Liver (tissue), 9 donors: ENCODE data around the gene GLB1L2. TPM values are rescaled to one million over a fixed set of nuclear protein-coding genes. Genes with fewer than 3 reads are reported as not detected.
"Not testable (repeated sequence)": the region's sequence is repeated elsewhere in the genome, so short reads cannot be mapped to it uniquely, and the experiment has no call there.

Experiments used
- DNase-seq: peaks from one replicate; pipeline ENCODE4 v3.0.0-alpha.2; 2017; ENCODE audit warnings: low spot score
- H3K27ac ChIP-seq, 2 donors: one replicate each; pipeline ENCODE4 v1.7.0; 2013; ENCODE audit warnings: inconsistent platforms in 2 of 2, low read length in 2 of 2, control low read depth in 1 of 2, low read depth in 1 of 2, mild to moderate bottlenecking in 1 of 2
- H3K27me3 ChIP-seq, 4 donors: one replicate each; pipeline versions ENCODE4 v1.6.1 to v1.7.0; 2013; ENCODE audit warnings: low read length in 3 of 4, inconsistent platforms in 1 of 4, mild to moderate bottlenecking in 1 of 4, moderate library complexity in 1 of 4; ENCODE audit not compliant: control insufficient read depth in 4 of 4, insufficient read depth in 4 of 4
- H3K36me3 ChIP-seq, 4 donors: one replicate each; pipeline versions ENCODE4 v1.6.1 to v1.7.0; 2013; ENCODE audit warnings: low read length in 3 of 4, mild to moderate bottlenecking in 3 of 4, low read depth in 1 of 4, moderate library complexity in 1 of 4; ENCODE audit not compliant: control insufficient read depth in 4 of 4, insufficient read depth in 3 of 4
- H3K4me1 ChIP-seq, 4 donors: one replicate each; pipeline versions ENCODE4 v1.6.1 to v1.7.0; 2013; ENCODE audit warnings: low read length in 3 of 4, mild to moderate bottlenecking in 3 of 4, moderate library complexity in 1 of 4; ENCODE audit not compliant: control insufficient read depth in 4 of 4, insufficient read depth in 4 of 4
- H3K4me3 ChIP-seq, 3 donors: one replicate each; pipeline versions ENCODE4 v1.6.1 to v1.7.0; 2013; ENCODE audit warnings: low read length in 3 of 3, control low read depth in 1 of 3, low read depth in 1 of 3, mild to moderate bottlenecking in 1 of 3
- H3K9ac ChIP-seq, 2 donors: one replicate each; pipeline ENCODE4 v1.7.0; 2013; ENCODE audit warnings: low read length in 2 of 2, mild to moderate bottlenecking in 2 of 2, moderate library complexity in 2 of 2, control low read depth in 1 of 2, low read depth in 1 of 2
- H3K9me3 ChIP-seq, 4 donors: one replicate each; pipeline versions ENCODE4 v1.6.1 to v1.7.0; 2013; ENCODE audit warnings: low read length in 3 of 4; ENCODE audit not compliant: control insufficient read depth in 4 of 4
- CTCF ChIP-seq: fragments of 150-350 bp; IDR thresholded peaks from 2 replicates; pipeline ENCODE4 v1.5.1; 2017; ENCODE audit warnings: improper control_type of control experiment, low read depth, low read length; ENCODE audit not compliant: missing input control
- EGR1 ChIP-seq, 2 donors: IDR thresholded peaks; 2 replicates each; pipeline ENCODE4 v1.6.1; 2016 to 2018; ENCODE audit warnings: antibody characterized with exemption in 2 of 2, low read depth in 2 of 2
- FOXA2 ChIP-seq: IDR thresholded peaks from 2 replicates; pipeline ENCODE4 v1.6.1; 2016; ENCODE audit warnings: antibody characterized with exemption
- GABPA ChIP-seq, 2 donors: IDR thresholded peaks in 1 of 2; conservative IDR thresholded peaks in 1 of 2; 2 replicates each; pipeline ENCODE4 v1.6.1; 2016; ENCODE audit warnings: antibody characterized with exemption in 2 of 2, mild to moderate bottlenecking in 1 of 2, moderate library complexity in 1 of 2
- HNF4A ChIP-seq, 2 donors: conservative IDR thresholded peaks; 2 replicates each; pipeline ENCODE4 v1.6.1; 2016; ENCODE audit warnings: antibody characterized with exemption in 2 of 2, mild to moderate bottlenecking in 2 of 2
- HNF4G ChIP-seq: IDR thresholded peaks from 2 replicates; pipeline ENCODE4 v1.6.1; 2016; ENCODE audit warnings: antibody characterized with exemption
- JUND ChIP-seq, 2 donors: IDR thresholded peaks; 2 replicates each; pipeline ENCODE4 v1.6.1; 2016; ENCODE audit warnings: antibody characterized with exemption in 2 of 2
- MAX ChIP-seq: IDR thresholded peaks from 2 replicates; pipeline ENCODE4 v1.6.1; 2016; ENCODE audit warnings: antibody characterized with exemption
- NR2F2 ChIP-seq: IDR thresholded peaks from 2 replicates; pipeline ENCODE4 v1.6.1; 2016; ENCODE audit warnings: antibody characterized with exemption
- RAD21 ChIP-seq, 2 donors: IDR thresholded peaks; 2 replicates each; pipeline ENCODE4 v1.6.1; 2016; ENCODE audit warnings: antibody characterized with exemption in 2 of 2, mild to moderate bottlenecking in 2 of 2
- REST ChIP-seq: IDR thresholded peaks from 2 replicates; pipeline ENCODE4 v1.6.1; 2016; ENCODE audit warnings: antibody characterized with exemption, mild to moderate bottlenecking
- RXRA ChIP-seq, 2 donors: IDR thresholded peaks; 2 replicates each; pipeline ENCODE4 v1.6.1; 2017 to 2018; ENCODE audit warnings: antibody characterized with exemption in 2 of 2, mild to moderate bottlenecking in 1 of 2
- SP1 ChIP-seq: IDR thresholded peaks from 2 replicates; pipeline ENCODE4 v1.6.1; 2018; ENCODE audit warnings: antibody characterized with exemption, mild to moderate bottlenecking
- TAF1 ChIP-seq: conservative IDR thresholded peaks from 2 replicates; pipeline ENCODE4 v1.6.1; 2016; ENCODE audit warnings: antibody characterized with exemption, mild to moderate bottlenecking
- ZBTB33 ChIP-seq: IDR thresholded peaks from 2 replicates; pipeline ENCODE4 v1.6.1; 2016; ENCODE audit warnings: antibody characterized with exemption
- WGBS: extraction: QIAGEN DNeasy Blood & Tissue Kit; methylation state at CpG from one replicate; pipeline ENCODE4 v1.1.7; 2013; 5-methylcytosine and 5-hydroxymethylcytosine counted together
- polyA plus RNA-seq, 2 donors: library from polyadenylated mRNA; stranded (reverse) in 1 of 2; unstranded in 1 of 2; fragments of 200-250 nt in 1 of 2; fragments of >200 nt in 1 of 2; fragmentation: Nextera tagmentation in 1 of 2; extraction: Ambion mirVana in 1 of 2; gene quantifications; one replicate each; pipeline versions ENCODE4 v1.2.1 to v1.2.3, GENCODE V29; 2013 to 2015
- total RNA-seq, 2 donors: library from RNA; depleted of rRNA; stranded (reverse); fragments of >200 nt; gene quantifications; one replicate each; pipeline ENCODE4 v1.2.3, GENCODE V29; 2014
- donor health status: healthy.
- donor health status: healthy.
- donor health status: healthy.
- donor health status: healthy.
- donor health status: healthy.

GLB1L2 gene
- total and polyA plus RNA-seq, 4 donors: 0.23 to 0.50 (median 0.42) TPM

DNA sequence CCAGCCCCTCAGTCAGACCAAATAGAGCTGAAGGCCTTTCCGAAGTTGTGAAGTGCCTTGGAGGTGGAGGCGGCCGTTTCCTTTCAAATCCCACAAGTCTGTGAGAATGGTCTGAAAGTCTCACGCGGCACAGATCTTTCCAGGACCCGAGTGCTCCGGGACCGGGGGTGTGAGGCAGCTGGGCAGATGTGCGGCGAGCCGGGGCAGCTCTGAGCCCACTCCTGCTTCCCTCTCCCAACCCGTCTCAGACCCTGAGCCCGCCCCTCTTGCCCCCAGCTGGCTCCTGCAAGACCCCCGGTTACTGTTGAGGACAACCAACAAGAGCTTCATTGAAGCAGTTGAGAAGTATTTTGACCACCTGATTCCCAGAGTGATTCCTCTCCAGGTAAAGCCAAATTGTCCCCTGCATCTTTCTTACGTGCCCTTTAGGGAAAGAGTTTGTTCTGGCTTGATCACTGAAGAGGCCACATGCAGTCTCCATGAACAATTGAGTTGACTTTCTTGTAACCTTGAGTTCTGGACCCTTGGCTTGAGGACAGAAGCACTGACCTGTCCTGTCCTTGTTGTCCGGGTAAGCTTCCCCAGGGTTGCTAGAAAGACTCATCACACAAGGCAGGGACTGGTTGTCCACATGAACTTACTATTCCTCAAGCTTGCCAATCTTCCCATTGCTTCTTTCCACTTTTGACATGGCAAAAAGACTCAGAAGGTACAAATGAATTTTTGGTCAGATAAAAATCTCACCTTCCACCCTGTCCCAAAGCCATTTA lies 48.1 kb upstream of the GLB1L2 start (continued):
- TF ChIP-seq REST: no peak
- no peak for TF ChIP-seq GABPA (IDR thresholded peaks at IDR 0.05 in 1 of 2, conservative IDR thresholded peaks at IDR 0.05 in 1 of 2)
- no peak for TF ChIP-seq FOXA2
- no peak for TF ChIP-seq CTCF
- TF ChIP-seq HNF4A (conservative IDR thresholded peaks at IDR 0.05): no peak
- TF ChIP-seq TAF1: no peak
- no peak for TF ChIP-seq RAD21 (IDR thresholded peaks at IDR 0.05)
- TF ChIP-seq HNF4G: no peak
- no peak for TF ChIP-seq JUND (IDR thresholded peaks at IDR 0.05)

- not testable (repeated sequence) for H3K9me3 ChIP-seq, H3K4me3 ChIP-seq, H3K36me3 ChIP-seq, H3K27me3 ChIP-seq, H3K27ac ChIP-seq, DNase-seq, H3K9ac ChIP-seq, H3K4me1 ChIP-seq
- WGBS: 90% methylated on average over 5 of the region's 5 CpGs
Observed at GRCh38 chr11:134284349-134284748, 47.4 kb upstream of the GLB1L2 start.

DNA sequence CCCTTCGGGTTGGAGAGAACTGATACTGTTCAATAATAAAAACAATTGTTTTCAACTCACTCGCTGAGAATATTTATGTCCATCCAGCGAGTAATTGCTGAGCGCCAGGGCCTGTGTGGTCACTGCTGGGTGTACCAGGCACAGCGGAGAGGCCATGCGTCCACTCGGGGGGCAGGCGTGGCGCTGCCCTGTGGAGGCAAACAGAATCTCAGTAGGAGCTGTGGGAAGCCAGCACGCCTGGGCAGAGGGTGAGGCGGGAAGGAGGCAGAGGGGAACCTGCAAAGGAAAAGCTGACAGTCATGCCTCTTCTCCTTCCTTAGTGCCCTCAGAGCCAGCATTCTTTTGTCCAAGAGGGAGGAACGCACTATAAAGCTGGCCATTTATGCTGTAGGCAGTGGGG lies 44.2 kb upstream of the GLB1L2 start:
- TF ChIP-seq HNF4A (conservative IDR thresholded peaks at IDR 0.05): no peak
- no peak for TF ChIP-seq MAX
- no peak for TF ChIP-seq GABPA (IDR thresholded peaks at IDR 0.05 in 1 of 2, conservative IDR thresholded peaks at IDR 0.05 in 1 of 2)
- no peak for TF ChIP-seq RXRA (IDR thresholded peaks at IDR 0.05)
- no peak for TF ChIP-seq CTCF
- TF ChIP-seq FOXA2: no peak
- TF ChIP-seq NR2F2: no peak
- no peak for TF ChIP-seq SP1
- TF ChIP-seq ZBTB33: no peak
- TF ChIP-seq EGR1 (IDR thresholded peaks at IDR 0.05; ENCODE audit: low read depth in 2 of 2): no peak
- TF ChIP-seq REST: no peak
- TF ChIP-seq TAF1: no peak
- Histone ChIP-seq H3K9me3 (no peaks in the 10 kb centered on the region), H3K27ac (no peak overlapping the region), H3K4me1 (no peaks in the 10 kb centered on the region), H3K36me3 (no peaks in the 10 kb centered on the region), H3K4me3 (no peak overlapping the region), H3K27me3 (no peaks in the 10 kb centered on the region), H3K9ac (no peak overlapping the region)
- 91% methylated on average over 12 of the region's 12 CpGs for WGBS
- DNase-seq: no peak
